Progenitor cell of endocrine pancreas (in vitro differentiated cells): Measurements from ENCODE around the gene TXN2. TPM values are rescaled to one million over a fixed set of nuclear protein-coding genes. Genes with fewer than 3 reads are reported as not detected.
"Not testable (repeated sequence)": the region's sequence is repeated elsewhere in the genome, so short reads cannot be mapped to it uniquely, and the experiment has no call there.

Experiments used
- DNase-seq: peaks from one replicate; pipeline ENCODE4 v3.0.0; 2021; ENCODE audit warnings: low spot score; ENCODE audit not compliant: unreplicated experiment
- H3K27ac Mint-ChIP-seq: 2 replicates; pipeline ENCODE4 v1.8.0; 2021; ENCODE audit warnings: mild to moderate bottlenecking, moderate library complexity, mixed read lengths
- H3K27me3 Mint-ChIP-seq: 2 replicates; pipeline ENCODE4 v1.8.0; 2021; ENCODE audit warnings: mixed read lengths
- H3K36me3 Mint-ChIP-seq: 2 replicates; pipeline ENCODE4 v1.8.0; 2022; ENCODE audit warnings: mixed read lengths; ENCODE audit not compliant: insufficient read depth
- H3K4me1 Mint-ChIP-seq: 2 replicates; pipeline ENCODE4 v1.8.0; 2021; ENCODE audit warnings: low read depth, mixed read lengths
- H3K4me3 Mint-ChIP-seq: 2 replicates; pipeline ENCODE4 v1.8.0; 2021; ENCODE audit warnings: low read depth, mild to moderate bottlenecking, moderate library complexity, mixed read lengths
- H3K9me3 Mint-ChIP-seq: 2 replicates; pipeline ENCODE4 v1.8.0; 2021; ENCODE audit warnings: low read depth, mixed read lengths
- total RNA-seq: library from RNA; stranded (reverse); gene quantifications from 2 replicates; pipeline ENCODE4 v1.2.1, GENCODE V29; 2021
- TF ChIP-seq, protein P1 (sequence below): fragments of 200-600 bp; sonication (generic); IDR thresholded peaks from one replicate; pipeline ENCODE4 v1.5.0; 2021; ENCODE audit warnings: antibody characterized with exemption, mild to moderate bottlenecking; ENCODE audit not compliant: unreplicated experiment

Gene TXN2
- total RNA-seq, 1 donor from 2014 or later: 59.6 TPM

DNA sequence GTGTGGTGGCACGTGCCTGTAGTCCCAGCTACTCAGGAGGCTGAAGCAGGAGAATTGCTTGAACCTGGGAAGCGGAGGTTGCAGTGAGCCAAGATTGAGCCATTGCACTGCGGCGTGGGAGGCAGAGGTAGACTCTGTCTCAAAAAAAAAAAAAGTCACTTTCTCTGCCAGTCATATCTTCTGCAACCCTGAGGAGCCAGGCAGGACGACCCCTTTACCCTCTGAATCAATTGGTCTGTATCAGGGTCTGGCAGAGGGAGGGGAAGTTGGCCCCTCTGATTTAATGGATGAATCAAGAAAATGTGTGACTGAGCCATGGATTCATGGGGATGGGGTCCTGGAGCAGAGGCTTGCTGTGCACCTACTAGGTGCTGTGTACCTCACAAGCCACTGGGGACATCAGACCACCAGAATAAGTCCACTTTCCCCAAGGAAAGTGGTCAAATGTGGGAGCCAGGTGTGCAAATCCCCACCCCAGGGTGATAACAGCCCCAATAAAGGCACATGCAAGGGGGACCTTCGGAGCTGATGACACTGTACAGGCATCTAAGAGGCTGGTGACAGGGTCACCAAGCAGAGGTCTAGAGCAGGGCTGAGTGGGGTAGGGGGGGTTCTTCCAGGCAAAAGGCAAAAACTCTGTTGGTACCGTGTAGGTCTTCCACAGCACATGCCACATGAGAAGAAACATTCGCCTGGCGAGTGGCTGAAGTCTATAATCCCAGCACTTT lies 29.0 kb downstream of the TXN2 start:
- Mint-ChIP-seq H3K4me1 (peaks cover 11% of the 10 kb centered on the region), H3K9me3 (no peaks in the 10 kb centered on the region), H3K27me3 (no peaks in the 10 kb centered on the region), H3K27ac (peak overlapping the region; percentile 13), H3K4me3 (no peak overlapping the region), H3K36me3 (no peaks in the 10 kb centered on the region)
- TF ChIP-seq, protein P1, sequence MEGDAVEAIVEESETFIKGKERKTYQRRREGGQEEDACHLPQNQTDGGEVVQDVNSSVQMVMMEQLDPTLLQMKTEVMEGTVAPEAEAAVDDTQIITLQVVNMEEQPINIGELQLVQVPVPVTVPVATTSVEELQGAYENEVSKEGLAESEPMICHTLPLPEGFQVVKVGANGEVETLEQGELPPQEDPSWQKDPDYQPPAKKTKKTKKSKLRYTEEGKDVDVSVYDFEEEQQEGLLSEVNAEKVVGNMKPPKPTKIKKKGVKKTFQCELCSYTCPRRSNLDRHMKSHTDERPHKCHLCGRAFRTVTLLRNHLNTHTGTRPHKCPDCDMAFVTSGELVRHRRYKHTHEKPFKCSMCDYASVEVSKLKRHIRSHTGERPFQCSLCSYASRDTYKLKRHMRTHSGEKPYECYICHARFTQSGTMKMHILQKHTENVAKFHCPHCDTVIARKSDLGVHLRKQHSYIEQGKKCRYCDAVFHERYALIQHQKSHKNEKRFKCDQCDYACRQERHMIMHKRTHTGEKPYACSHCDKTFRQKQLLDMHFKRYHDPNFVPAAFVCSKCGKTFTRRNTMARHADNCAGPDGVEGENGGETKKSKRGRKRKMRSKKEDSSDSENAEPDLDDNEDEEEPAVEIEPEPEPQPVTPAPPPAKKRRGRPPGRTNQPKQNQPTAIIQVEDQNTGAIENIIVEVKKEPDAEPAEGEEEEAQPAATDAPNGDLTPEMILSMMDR: no peak
- DNase-seq: no peak

DNA sequence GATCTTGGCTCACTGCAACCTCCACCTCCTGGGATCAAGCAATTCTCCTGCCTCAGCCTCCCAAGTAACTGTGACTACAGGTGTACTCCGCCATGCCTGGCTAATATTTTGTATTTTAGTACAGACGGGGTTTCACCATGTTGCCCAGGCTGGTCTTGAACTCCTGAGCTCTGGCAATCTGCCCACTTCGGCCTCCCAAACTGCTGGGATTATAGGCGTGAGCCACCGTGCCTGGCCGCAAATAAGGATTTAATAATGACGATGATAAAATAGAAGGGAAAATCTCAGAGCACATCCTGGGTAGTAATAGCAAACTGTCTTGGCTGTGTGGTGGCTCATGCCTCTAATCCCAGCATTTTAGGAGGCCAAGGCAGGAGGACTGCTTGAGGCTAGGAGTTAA lies 30.5 kb downstream of the TXN2 start:
- not testable (repeated sequence) for DNase-seq, H3K9me3 Mint-ChIP-seq, H3K36me3 Mint-ChIP-seq, H3K4me3 Mint-ChIP-seq, H3K27me3 Mint-ChIP-seq, H3K27ac Mint-ChIP-seq
- H3K4me1 Mint-ChIP-seq: peaks cover 11% of the 10 kb centered on the region

DNA sequence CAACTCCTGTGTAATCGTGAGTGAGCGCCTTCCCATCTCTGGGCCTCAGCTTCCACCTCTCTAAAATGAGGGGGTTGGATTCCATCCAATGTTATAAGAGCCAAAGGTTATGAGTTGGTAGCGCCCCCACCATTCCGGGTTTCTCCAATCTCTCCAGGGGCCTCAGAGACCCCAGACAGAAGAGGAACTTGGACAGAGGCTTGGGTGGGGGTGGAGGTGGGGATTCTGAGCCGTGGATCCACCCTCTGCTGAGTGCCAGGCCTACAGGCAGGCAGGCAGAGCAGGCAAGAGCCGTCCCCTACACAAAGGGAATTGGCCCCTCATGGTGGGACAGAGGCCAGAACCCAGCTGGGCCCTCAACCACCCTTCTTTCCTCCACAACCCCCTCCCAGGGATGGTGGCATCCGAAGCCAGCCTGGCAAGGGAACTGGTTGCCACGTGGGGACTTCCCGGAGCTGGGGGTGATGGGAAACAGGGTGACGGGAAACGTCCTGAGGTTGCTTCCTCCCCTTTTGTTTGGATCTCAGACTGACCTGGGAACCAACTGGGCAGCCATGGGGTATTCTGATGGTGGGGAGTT lies 31.8 kb downstream of the TXN2 start:
- TF ChIP-seq, protein P1: no peak
- no peak overlapping the region for H3K27ac Mint-ChIP-seq
- no peak overlapping the region for H3K4me3 Mint-ChIP-seq
- no peaks in the 10 kb centered on the region for H3K27me3 Mint-ChIP-seq
- H3K9me3 Mint-ChIP-seq: no peaks in the 10 kb centered on the region
- DNase-seq: no peak
- no peaks in the 10 kb centered on the region for H3K36me3 Mint-ChIP-seq
- H3K4me1 Mint-ChIP-seq: peaks cover 6% of the 10 kb centered on the region

DNA sequence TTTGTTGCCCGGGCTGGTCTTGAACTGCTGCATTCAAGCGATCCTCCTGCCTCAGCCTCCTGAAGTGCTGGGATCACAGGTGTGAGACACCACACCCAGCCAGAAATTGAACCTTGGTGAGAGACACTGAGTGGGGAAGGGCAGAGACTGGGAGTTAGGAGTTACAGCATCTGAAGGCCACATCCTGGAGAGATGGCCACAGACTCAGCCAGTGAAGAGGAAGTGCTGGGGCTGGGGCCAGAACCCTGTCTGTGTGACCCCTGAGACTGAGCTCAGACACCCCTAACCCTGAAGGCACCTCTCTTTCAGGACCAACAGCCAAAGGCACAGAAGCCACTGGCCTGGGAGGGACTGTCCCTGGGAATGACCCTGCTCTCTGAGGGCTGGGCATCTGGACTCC lies 33.8 kb downstream of the TXN2 start:
- Mint-ChIP-seq H3K4me1 (peaks cover 4% of the 10 kb centered on the region), H3K9me3 (no peaks in the 10 kb centered on the region), H3K27ac (no peak overlapping the region), H3K36me3 (no peaks in the 10 kb centered on the region), H3K4me3 (no peak overlapping the region), H3K27me3 (no peaks in the 10 kb centered on the region)
- TF ChIP-seq, protein P1: no peak
- DNase-seq: no peak

DNA sequence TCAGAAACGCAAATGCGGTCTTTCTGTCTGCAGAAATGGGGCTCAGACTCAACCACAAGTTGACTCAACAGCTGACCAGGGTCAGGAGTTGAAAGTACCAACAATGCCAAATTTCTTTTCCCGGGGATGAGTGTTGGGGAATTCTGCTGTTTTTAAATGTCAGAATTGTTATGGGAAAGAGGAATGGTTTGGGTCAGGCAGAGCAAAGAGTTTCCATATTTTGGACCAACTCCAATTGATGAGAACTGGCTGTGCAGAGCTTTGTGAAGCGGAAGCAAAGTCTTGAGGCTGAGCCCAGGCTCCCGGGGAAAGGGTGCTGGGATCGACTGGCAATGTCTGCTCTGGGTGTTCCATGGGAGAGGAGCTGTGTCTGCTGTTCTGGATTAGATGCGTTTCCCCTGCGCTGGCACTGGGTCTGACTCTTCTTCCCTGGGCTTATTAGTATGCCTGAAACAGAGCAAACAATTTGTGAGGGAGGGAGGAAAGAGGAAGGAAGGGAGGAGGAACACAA lies 36.2 kb downstream of the TXN2 start:
- TF ChIP-seq, protein P1: no peak
- Mint-ChIP-seq H3K4me1 (peaks cover 6% of the 10 kb centered on the region), H3K9me3 (no peaks in the 10 kb centered on the region), H3K27me3 (no peaks in the 10 kb centered on the region), H3K36me3 (no peaks in the 10 kb centered on the region), H3K4me3 (no peak overlapping the region), H3K27ac (no peak overlapping the region)
- no peak for DNase-seq
